H9 (cell line): ENCODE measurements around the gene SMIM3. TPM values are rescaled to one million over a fixed set of nuclear protein-coding genes. Genes with fewer than 3 reads are reported as not detected.

Source experiments
- DNase-seq: peaks from one replicate; pipeline ENCODE4 v3.0.0-alpha.2; 2017
- H2AFZ ChIP-seq: one replicate; pipeline ENCODE4 v1.6.1; 2013; ENCODE audit warnings: mild to moderate bottlenecking, low read length, control low read depth, moderate library complexity
- H2AK5ac ChIP-seq: 2 replicates; pipeline ENCODE4 v1.6.1; 2013; ENCODE audit warnings: low read length, control low read depth, mixed read lengths; ENCODE audit not compliant: insufficient read length
- H2BK120ac ChIP-seq: one replicate; pipeline ENCODE4 v1.6.1; 2013; ENCODE audit warnings: low read depth, mild to moderate bottlenecking, low read length, control low read depth, inconsistent platforms; ENCODE audit not compliant: poor library complexity, severe bottlenecking
- H2BK12ac ChIP-seq: 2 replicates; pipeline ENCODE4 v1.6.1; 2013; ENCODE audit warnings: low read length, control low read depth, mixed read lengths, low read depth; ENCODE audit not compliant: insufficient read length
- H2BK15ac ChIP-seq: 2 replicates; pipeline ENCODE4 v1.6.1; 2013; ENCODE audit warnings: low read depth, low read length, control low read depth
- H2BK20ac ChIP-seq: one replicate; pipeline ENCODE4 v1.6.1; 2013; ENCODE audit warnings: low read depth, mild to moderate bottlenecking, low read length, control low read depth, inconsistent platforms; ENCODE audit not compliant: poor library complexity, severe bottlenecking
- H2BK5ac ChIP-seq: 2 replicates; pipeline ENCODE4 v1.6.1; 2013; ENCODE audit warnings: low read length, control low read depth, mixed read lengths; ENCODE audit not compliant: insufficient read length
- H3K14ac ChIP-seq: 2 replicates; pipeline ENCODE4 v1.6.1; 2013; ENCODE audit warnings: low read length, control low read depth; ENCODE audit not compliant: insufficient read depth
- H3K18ac ChIP-seq: 2 replicates; pipeline ENCODE4 v1.6.1; 2013; ENCODE audit warnings: low read depth, mild to moderate bottlenecking, mixed read lengths, low read length, control low read depth; ENCODE audit not compliant: insufficient read length
- H3K23ac ChIP-seq: 2 replicates; pipeline ENCODE4 v1.6.1; 2013; ENCODE audit warnings: low read length, control low read depth, mixed read lengths, low read depth; ENCODE audit not compliant: insufficient read length
- H3K23me2 ChIP-seq: 2 replicates; pipeline ENCODE4 v1.6.1; 2013; ENCODE audit warnings: low read depth, mild to moderate bottlenecking, mixed read lengths, low read length, control low read depth; ENCODE audit not compliant: insufficient read length, poor library complexity, severe bottlenecking
- H3K27ac ChIP-seq: 2 replicates; pipeline ENCODE4 v1.5.1; 2013; ENCODE audit warnings: low read length, control low read depth, mixed read lengths, low read depth; ENCODE audit not compliant: insufficient read length
- H3K27me3 ChIP-seq: 2 replicates; pipeline ENCODE4 v1.6.1; 2013; ENCODE audit warnings: low read length, control low read depth, inconsistent platforms; ENCODE audit not compliant: insufficient read depth
- H3K4ac ChIP-seq: 2 replicates; pipeline ENCODE4 v1.6.1; 2013; ENCODE audit warnings: low read depth, mild to moderate bottlenecking, control low read depth, inconsistent platforms, low read length, moderate library complexity
- H3K4me1 ChIP-seq: 2 replicates; pipeline ENCODE4 v1.6.1; 2013; ENCODE audit warnings: low read length, control low read depth, inconsistent platforms; ENCODE audit not compliant: insufficient read depth
- H3K4me2 ChIP-seq: 2 replicates; pipeline ENCODE4 v1.6.1; 2013; ENCODE audit warnings: low read length, control low read depth, mixed read lengths; ENCODE audit not compliant: insufficient read length, insufficient read depth
- H3K56ac ChIP-seq: 2 replicates; pipeline ENCODE4 v1.6.1; 2013; ENCODE audit warnings: low read depth, mild to moderate bottlenecking, mixed read lengths, low read length, control low read depth; ENCODE audit not compliant: insufficient read length
- H3K79me1 ChIP-seq: 2 replicates; pipeline ENCODE4 v1.6.1; 2013; ENCODE audit warnings: low read depth, mild to moderate bottlenecking, moderate library complexity, low read length, control low read depth, inconsistent platforms; ENCODE audit not compliant: insufficient read depth, poor library complexity, severe bottlenecking
- H3K79me2 ChIP-seq: 2 replicates; pipeline ENCODE4 v1.6.1; 2013; ENCODE audit warnings: low read length, control low read depth, inconsistent platforms; ENCODE audit not compliant: insufficient read depth
- H3K9ac ChIP-seq: 2 replicates; pipeline ENCODE4 v1.6.1; 2013; ENCODE audit warnings: low read length, control low read depth, mixed read lengths; ENCODE audit not compliant: insufficient read length; ENCODE audit errors: extremely low read depth
- H3K9me3 ChIP-seq: one replicate; pipeline ENCODE4 v1.6.1; 2013; ENCODE audit warnings: low read depth, low read length, inconsistent platforms; ENCODE audit not compliant: control insufficient read depth
- H3T11ph ChIP-seq: one replicate; pipeline ENCODE4 v1.6.1; 2013; ENCODE audit warnings: mild to moderate bottlenecking, low read length, control low read depth, inconsistent platforms
- H4K20me1 ChIP-seq: one replicate; pipeline ENCODE4 v1.6.1; 2013; ENCODE audit not compliant: control insufficient read depth, insufficient read length, insufficient read depth
- H4K5ac ChIP-seq: 2 replicates; pipeline ENCODE4 v1.6.1; 2013; ENCODE audit warnings: low read depth, mild to moderate bottlenecking, mixed read lengths, low read length, control low read depth; ENCODE audit not compliant: insufficient read length
- H4K8ac ChIP-seq: replicated peaks from 2 replicates; pipeline ENCODE4 v1.6.1; 2013; ENCODE audit warnings: low read length, control low read depth, mixed read lengths, low read depth; ENCODE audit not compliant: insufficient read length
- H4K91ac ChIP-seq: 2 replicates; pipeline ENCODE4 v1.6.1; 2013; ENCODE audit warnings: low read depth, mild to moderate bottlenecking, moderate library complexity, mixed read lengths, low read length, control low read depth; ENCODE audit not compliant: insufficient read length
- H3K27ac Mint-ChIP-seq, 3 experiments: 2 replicates in 2 of 3; 3 replicates in 1 of 3; pipeline ENCODE4 v1.8.0; 2020 to 2021; ENCODE audit warnings: mixed read lengths in 3 of 3, mild to moderate bottlenecking in 1 of 3, moderate library complexity in 1 of 3
- H3K27me3 Mint-ChIP-seq: 2 replicates; pipeline ENCODE4 v1.8.0; 2021; ENCODE audit warnings: low read depth, mild to moderate bottlenecking, moderate library complexity, mixed read lengths
- H3K36me3 Mint-ChIP-seq, 3 experiments: 2 replicates in 2 of 3; 3 replicates in 1 of 3; pipeline ENCODE4 v1.8.0; 2020 to 2021; ENCODE audit warnings: low read depth in 3 of 3, mixed read lengths in 3 of 3; ENCODE audit not compliant: insufficient read depth in 1 of 3
- H3K4me1 Mint-ChIP-seq, 2 experiments: 2 replicates each; pipeline ENCODE4 v1.8.0; 2020; ENCODE audit warnings: mixed read lengths in 2 of 2
- H3K4me3 Mint-ChIP-seq, 2 experiments: 2 replicates in 1 of 2; 3 replicates in 1 of 2; pipeline ENCODE4 v1.8.0; 2020 to 2021; ENCODE audit warnings: mild to moderate bottlenecking in 2 of 2, mixed read lengths in 2 of 2, moderate library complexity in 1 of 2
- H3K9me3 Mint-ChIP-seq, 2 experiments: 2 replicates in 1 of 2; 3 replicates in 1 of 2; pipeline ENCODE4 v1.8.0; 2020; ENCODE audit warnings: mild to moderate bottlenecking in 2 of 2, mixed read lengths in 2 of 2, moderate library complexity in 1 of 2
- CTCF ChIP-seq: fragments of 200-600 bp; sonication (generic); conservative IDR thresholded peaks from 3 replicates; pipeline ENCODE4 v1.8.0; 2021; ENCODE audit warnings: antibody characterized with exemption, mild to moderate bottlenecking
- WGBS: extraction: QIAGEN DNeasy Blood & Tissue Kit; methylation state at CpG from one replicate; pipeline ENCODE4 v1.1.7; 2013; ENCODE audit warnings: missing lambda C conversion rate, low lambda C conversion rate, mixed read lengths; ENCODE audit not compliant: insufficient read length; ENCODE audit errors: extremely low coverage; 5-methylcytosine and 5-hydroxymethylcytosine counted together
- total RNA-seq: library from RNA; stranded (reverse); gene quantifications from 2 replicates; pipeline ENCODE4 v1.2.1, GENCODE V29; 2021

Gene SMIM3
- total RNA-seq, 1 experiment from 2014 or later, result 42.0 TPM

- no peaks in the 10 kb centered on the region; the same call in 1 of the 2 replicates for H3K79me2 ChIP-seq
- H3K9ac ChIP-seq, result no peak overlapping the region
- H3K36me3 Mint-ChIP-seq, result peaks cover 25 to 35% (median 28%) of the 10 kb centered on the region in 3 experiments
- peaks cover 7% of the 10 kb centered on the region; the same call in 1 of the 2 replicates for H3K4me1 ChIP-seq
- 0 out of 2 replicates have a peak overlapping the region, but pooled peaks have one; percentile 32 for H3K14ac ChIP-seq
- no peaks in the 10 kb centered on the region for H4K20me1 ChIP-seq
- H3K23me2 ChIP-seq, result no peaks in the 10 kb centered on the region
- H3K27ac ChIP-seq, result no peak overlapping the region
- H3K56ac ChIP-seq, result no peak overlapping the region
- H3K4me1 Mint-ChIP-seq, result peaks cover 50 to 52% of the 10 kb centered on the region in 2 experiments
- peak overlapping the region in 1 of 2 experiments; percentile 14; a peak in 2 of 5 replicates for H3K4me3 Mint-ChIP-seq
- no peak overlapping the region for H4K8ac ChIP-seq
- H4K5ac ChIP-seq, result no peak overlapping the region
- H2AK5ac ChIP-seq, result no peak overlapping the region
- no CpG with 5 or more reads among the region's 7 CpGs for WGBS
- no peak overlapping the region for H2BK15ac ChIP-seq
- H3K4ac ChIP-seq, result no peak overlapping the region
- no peak overlapping the region for H2BK5ac ChIP-seq
- H2BK120ac ChIP-seq, result no peak overlapping the region
- no peak overlapping the region for H3T11ph ChIP-seq
- H3K9me3 Mint-ChIP-seq, result peaks cover 12 to 15% of the 10 kb centered on the region in 2 experiments
- peaks cover 2% of the 10 kb centered on the region for H3K79me1 ChIP-seq
- H3K9me3 ChIP-seq, result no peaks in the 10 kb centered on the region
- no peak overlapping the region for H2BK12ac ChIP-seq
- no peaks in the 10 kb centered on the region for H3K27me3 Mint-ChIP-seq
- no peak overlapping the region for H4K91ac ChIP-seq
- no peak overlapping the region for H2BK20ac ChIP-seq
- peak; percentile 41 for DNase-seq
- H3K23ac ChIP-seq, result no peak overlapping the region
- TF ChIP-seq CTCF, result no peak
- H2AFZ ChIP-seq, result no peak overlapping the region
- H3K18ac ChIP-seq, result no peak overlapping the region
- no peaks in the 10 kb centered on the region for H3K27me3 ChIP-seq
- no peak overlapping the region for H3K4me2 ChIP-seq
- H3K27ac Mint-ChIP-seq, result peak overlapping the region in 2 of 3 experiments; percentile 15 to 91; a peak in 4 of 7 replicates
These were observed 11.5 kb downstream of the SMIM3 start for GRCh38 chr5:150789943-150790611.
